ENCODE results near the gene GFOD1.
"Not testable (repeated sequence)": the region's sequence is repeated elsewhere in the genome, so short reads cannot be mapped to it uniquely, and the experiment has no call there.

Gene GFOD1

GRCh38 chr6:13462458-13463327 lies 24.7 kb downstream of the GFOD1 start:
- no peak for DNase-seq

- DNase-seq, result no peak
Measured at GRCh38 chr6:13461805-13462204, 25.6 kb downstream of the GFOD1 start.

GRCh38 chr6:13461307-13461706 lies 26.1 kb downstream of the GFOD1 start:
- no peak for DNase-seq

- not testable (repeated sequence) for DNase-seq
Measured at GRCh38 chr6:13460289-13460688, 27.1 kb downstream of the GFOD1 start.

- DNase-seq, result no peak
Measured at GRCh38 chr6:13457577-13457976, 29.8 kb downstream of the GFOD1 start.

GRCh38 chr6:13455552-13455966 lies 31.8 kb downstream of the GFOD1 start:
- no peak for DNase-seq

GRCh38 chr6:13454286-13455221 lies 32.8 kb downstream of the GFOD1 start:
- DNase-seq, result no peak

- no peak for DNase-seq
Measured at GRCh38 chr6:13453771-13454251, 33.6 kb downstream of the GFOD1 start.

GRCh38 chr6:13453153-13453552 lies 34.2 kb downstream of the GFOD1 start:
- no peak for DNase-seq

GRCh38 chr6:13452346-13453117 lies 34.9 kb downstream of the GFOD1 start:
- DNase-seq, result no peak

GRCh38 chr6:13451181-13451895 lies 36.1 kb downstream of the GFOD1 start:
- no peak for DNase-seq

GRCh38 chr6:13450628-13451027 lies 36.8 kb downstream of the GFOD1 start:
- DNase-seq, result no peak

- no peak for DNase-seq
Measured at GRCh38 chr6:13447949-13448724, 39.3 kb downstream of the GFOD1 start.

GRCh38 chr6:13446381-13446780 lies 41.0 kb downstream of the GFOD1 start:
- DNase-seq, result no peak

- no peak for DNase-seq
Measured at GRCh38 chr6:13445744-13446115, 41.7 kb downstream of the GFOD1 start.

- DNase-seq, result no peak
Measured at GRCh38 chr6:13445005-13445743, 42.2 kb downstream of the GFOD1 start.

- no peak for DNase-seq
Measured at GRCh38 chr6:13444604-13445003, 42.8 kb downstream of the GFOD1 start.

GRCh38 chr6:13443978-13444377 lies 43.4 kb downstream of the GFOD1 start:
- DNase-seq, result not testable (repeated sequence)

GRCh38 chr6:13441778-13442177 lies 45.6 kb downstream of the GFOD1 start:
- DNase-seq, result no peak

- DNase-seq, result no peak
Measured at GRCh38 chr6:13439644-13440043, 47.8 kb downstream of the GFOD1 start.

- DNase-seq, result no peak
Measured at GRCh38 chr6:13438126-13438525, 49.3 kb downstream of the GFOD1 start.

All from cortex of kidney (tissue), 1 donor.